ENCODE measurements around the gene TREML2. TPM values are rescaled to one million over a fixed set of nuclear protein-coding genes. Genes with fewer than 3 reads are reported as not detected.

TREML2 gene
- total and polyA plus RNA-seq, 2 of the 13 experiments (the other 11 are each of a cell fraction or from before 2014, with no cell fraction given), result not detected

GRCh38 chr6:41167173-41167963 is 33.6 kb downstream of the TREML2 start (continued):
- no peak for TF ChIP-seq ZUFSP (CRISPR knock-in tag; IDR thresholded peaks at IDR 0.05; ENCODE audit: borderline replicate concordance)
- TF ChIP-seq DBP (CRISPR knock-in tag; IDR thresholded peaks at IDR 0.05; ENCODE audit: not compliant biosample characterization), result no peak
- no peak for TF ChIP-seq SP5 (CRISPR knock-in tag; IDR thresholded peaks at IDR 0.05; ENCODE audit: borderline replicate concordance, low read depth)
- no peak for TF ChIP-seq SALL2 (CRISPR knock-in tag; IDR thresholded peaks at IDR 0.05)
- TF ChIP-seq CENPBD1 (CRISPR knock-in tag; IDR thresholded peaks at IDR 0.05; ENCODE audit: borderline replicate concordance, low read depth), result no peak
- no peak for TF ChIP-seq RXRB (CRISPR knock-in tag; IDR thresholded peaks at IDR 0.05; ENCODE audit: borderline replicate concordance)
- no peak for TF ChIP-seq ZNF292 (CRISPR knock-in tag; IDR thresholded peaks at IDR 0.05; ENCODE audit: borderline replicate concordance, low read depth)
- 0 out of 2 replicates have a peak, but pooled peaks have one; percentile 11 for TF ChIP-seq JUNB (CRISPR knock-in tag; IDR thresholded peaks at IDR 0.05; ENCODE audit: borderline replicate concordance)
- no peak for TF ChIP-seq ZNF577 (CRISPR knock-in tag; IDR thresholded peaks at IDR 0.05; ENCODE audit: borderline replicate concordance, low read depth)
- no peak for TF ChIP-seq TOPORS (CRISPR knock-in tag; IDR thresholded peaks at IDR 0.05)
- TF ChIP-seq ZFAT (CRISPR knock-in tag; conservative IDR thresholded peaks at IDR 0.05), result no peak
- TF ChIP-seq RCOR2 (CRISPR knock-in tag; IDR thresholded peaks at IDR 0.05), result no peak
- TF ChIP-seq PTBP1 (IDR thresholded peaks at IDR 0.05; ENCODE audit: low read depth, low read length, poor library complexity, severe bottlenecking), result no peak
- no peak for TF ChIP-seq TP53 (CRISPR knock-in tag; conservative IDR thresholded peaks at IDR 0.05)
- TF ChIP-seq MXI1 (IDR thresholded peaks at IDR 0.05; ENCODE audit: borderline replicate concordance, low read depth, low read length), result no peak
- peak; percentile 96 for TF ChIP-seq MIER2 (CRISPR knock-in tag; IDR thresholded peaks at IDR 0.05)
- no peak for TF ChIP-seq GPN1 (CRISPR knock-in tag; IDR thresholded peaks at IDR 0.05; ENCODE audit: borderline replicate concordance)
- 0 out of 2 replicates have a peak, but pooled peaks have one; percentile 34 for TF ChIP-seq TFE3 (CRISPR knock-in tag; IDR thresholded peaks at IDR 0.05)
- no peak for TF ChIP-seq ZNF674 (CRISPR knock-in tag; IDR thresholded peaks at IDR 0.05; ENCODE audit: low read depth)
- no peak for TF ChIP-seq ZNF280D (CRISPR knock-in tag; IDR thresholded peaks at IDR 0.05)
- TF ChIP-seq ZNF776 (CRISPR knock-in tag; IDR thresholded peaks at IDR 0.05), result no peak
- TF ChIP-seq ZNF430 (CRISPR knock-in tag; IDR thresholded peaks at IDR 0.05), result 0 out of 2 replicates have a peak, but pooled peaks have one; percentile 19
